HUES64 (cell line): ENCODE results near the gene CASP8AP2.
"Not testable (repeated sequence)": the region's sequence is repeated elsewhere in the genome, so short reads cannot be mapped to it uniquely, and the experiment has no call there.

ENCODE experiments used
- H3K27ac ChIP-seq: 2 replicates; pipeline ENCODE4 v1.7.0; 2013; ENCODE audit warnings: low read depth, low read length, inconsistent platforms
- H3K27me3 ChIP-seq: 2 replicates; pipeline ENCODE4 v1.6.1; 2013; ENCODE audit warnings: mild to moderate bottlenecking, low read length; ENCODE audit not compliant: insufficient read depth
- H3K36me3 ChIP-seq: 2 replicates; pipeline ENCODE4 v1.6.1; 2013; ENCODE audit warnings: mild to moderate bottlenecking, low read length; ENCODE audit not compliant: insufficient read depth
- H3K4me1 ChIP-seq: 2 replicates; pipeline ENCODE4 v1.6.1; 2013; ENCODE audit warnings: mild to moderate bottlenecking, low read length, moderate library complexity; ENCODE audit not compliant: insufficient read depth
- H3K4me3 ChIP-seq: 2 replicates; pipeline ENCODE4 v1.5.1; 2013; ENCODE audit warnings: mild to moderate bottlenecking, low read length, moderate library complexity
- H3K9ac ChIP-seq: 2 replicates; pipeline ENCODE4 v1.6.1; 2013; ENCODE audit warnings: mild to moderate bottlenecking, low read depth, low read length
- H3K9me3 ChIP-seq: 2 replicates; pipeline ENCODE4 v1.6.1; 2013; ENCODE audit warnings: low read depth, low read length; ENCODE audit not compliant: insufficient read depth
- WGBS: fragments of 150-250, 120-280 bp; methylation state at CpG from one replicate; pipeline ENCODE4 v1.1.7; 2013; ENCODE audit warnings: missing lambda C conversion rate; 5-methylcytosine and 5-hydroxymethylcytosine counted together

Gene CASP8AP2

DNA sequence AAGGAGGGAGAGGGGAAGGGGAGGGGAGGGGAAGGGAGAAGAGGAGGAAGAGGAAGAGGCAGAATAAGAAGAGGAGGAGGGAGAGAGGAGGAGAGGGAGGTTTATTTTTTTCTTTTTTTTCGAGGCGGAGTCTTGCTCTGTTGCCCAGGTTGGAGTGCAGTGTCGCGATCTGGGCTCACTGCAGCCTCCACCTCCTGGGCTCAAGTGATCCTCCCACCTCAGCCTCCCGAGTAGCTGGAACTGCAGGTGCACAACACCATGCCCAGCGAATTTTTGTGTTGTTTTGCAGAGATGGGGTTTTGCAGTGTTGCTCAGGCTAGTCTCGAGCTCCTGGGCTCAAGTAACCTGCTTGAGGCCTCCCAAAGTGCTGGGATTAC, 58.4 kb downstream of the CASP8AP2 start:
- H3K27ac ChIP-seq = no peak overlapping the region
- H3K27me3 ChIP-seq = peaks cover 16% of the 10 kb centered on the region
- no peaks in the 10 kb centered on the region for H3K36me3 ChIP-seq
- 92% methylated on average over 7 of the region's 7 CpGs for WGBS
- H3K9ac ChIP-seq = no peak overlapping the region
- H3K9me3 ChIP-seq = no peaks in the 10 kb centered on the region
- H3K4me3 ChIP-seq = no peak overlapping the region
- H3K4me1 ChIP-seq = peaks cover 14% of the 10 kb centered on the region; the same call in 1 of the 2 replicates

DNA sequence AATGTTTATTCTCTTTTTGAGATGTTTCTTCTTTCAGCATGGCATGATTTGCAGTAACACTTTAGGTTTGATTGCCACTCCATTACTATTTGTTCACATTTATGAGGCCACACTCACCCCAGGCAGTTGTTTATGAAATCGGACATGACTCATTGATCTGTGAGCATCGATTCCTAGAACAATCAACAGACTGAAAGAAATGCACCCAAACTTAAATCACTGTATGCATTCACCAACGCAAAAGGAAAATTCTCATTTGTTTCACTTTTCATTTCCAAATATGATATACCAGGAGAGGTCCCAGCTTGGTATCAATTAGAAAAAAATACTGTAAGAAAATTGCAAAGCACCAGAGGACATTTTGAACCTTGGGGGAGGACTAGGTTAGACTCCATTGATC, 59.2 kb downstream of the CASP8AP2 start:
- Histone ChIP-seq H3K27ac (no peak overlapping the region), H3K36me3 (no peaks in the 10 kb centered on the region), H3K27me3 (peaks cover 19% of the 10 kb centered on the region), H3K4me3 (no peak overlapping the region), H3K9me3 (no peaks in the 10 kb centered on the region), H3K4me1 (peaks cover 14% of the 10 kb centered on the region; the same call in 1 of the 2 replicates), H3K9ac (no peak overlapping the region)
- WGBS = 93% methylated on average over 3 of the region's 3 CpGs

DNA sequence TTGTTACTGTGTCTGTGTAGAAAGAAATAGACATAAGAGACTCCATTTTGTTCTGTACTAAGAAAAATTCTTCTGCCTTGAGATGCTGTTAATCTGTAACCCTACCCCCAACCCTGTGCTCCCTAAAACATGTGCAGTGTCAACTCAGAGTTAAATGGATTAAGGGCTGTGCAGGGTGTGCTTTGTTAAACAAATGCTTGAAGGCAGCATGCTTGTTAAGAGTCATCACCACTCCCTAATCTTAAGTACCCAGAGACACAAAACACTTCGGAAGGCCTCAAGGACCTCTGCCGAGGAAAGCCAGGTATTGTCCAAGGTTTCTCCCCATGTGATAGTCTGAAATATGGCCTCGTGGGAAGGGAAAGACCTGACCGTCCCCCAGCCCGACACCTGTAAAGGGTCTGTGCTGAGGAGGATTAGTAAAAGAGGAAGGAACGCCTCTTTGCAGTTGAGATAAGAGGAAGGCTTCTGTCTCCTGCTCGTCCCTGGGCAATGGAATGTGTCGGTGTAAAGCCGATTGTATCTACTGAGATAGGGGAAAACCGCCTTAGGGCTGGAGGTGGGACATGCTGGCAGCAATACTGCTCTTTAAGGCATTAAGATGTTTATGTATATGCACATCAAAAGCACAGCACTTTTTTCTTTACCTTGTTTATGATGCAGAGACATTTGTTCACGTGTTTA, 61.3 kb downstream of the CASP8AP2 start:
- not testable (repeated sequence) for H3K9me3 ChIP-seq

DNA sequence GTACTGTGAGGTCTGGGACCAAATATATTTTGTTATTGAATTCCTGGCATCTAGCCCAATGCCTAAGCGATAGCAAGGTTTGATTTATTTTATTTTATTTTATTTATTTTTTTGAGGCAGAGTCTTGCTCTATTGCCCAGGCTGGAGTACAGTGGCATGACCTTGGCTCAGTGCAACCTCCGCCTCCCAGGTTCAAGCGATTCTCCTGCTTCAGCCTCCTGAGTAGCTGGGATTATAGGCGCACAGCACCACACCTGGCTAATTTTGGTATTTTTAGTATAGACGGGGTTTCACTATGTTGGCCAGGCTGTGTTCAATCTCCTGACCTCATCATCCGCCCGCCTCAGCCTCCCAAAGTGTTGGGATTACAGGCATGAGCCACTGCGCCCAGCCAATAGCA, 62.9 kb downstream of the CASP8AP2 start:
- H3K36me3 ChIP-seq, H3K9me3 ChIP-seq, H3K4me3 ChIP-seq, H3K27ac ChIP-seq, H3K9ac ChIP-seq: not testable (repeated sequence)
- peaks cover 29% of the 10 kb centered on the region for H3K4me1 ChIP-seq
- 88% methylated on average over 8 of the region's 8 CpGs for WGBS
- peaks cover 23% of the 10 kb centered on the region for H3K27me3 ChIP-seq

More for the DNA sequence above, 61.3 kb downstream of the CASP8AP2 start:
- peaks cover 15% of the 10 kb centered on the region; the same call in 1 of the 2 replicates for H3K4me1 ChIP-seq
- peaks cover 23% of the 10 kb centered on the region for H3K27me3 ChIP-seq
- H3K4me3 ChIP-seq = peak overlapping the region; percentile 38; the same call in 1 of the 2 replicates
- not testable (repeated sequence) for H3K36me3 ChIP-seq, H3K27ac ChIP-seq, H3K9ac ChIP-seq
- WGBS = 4% methylated on average over 8 of the region's 11 CpGs

DNA sequence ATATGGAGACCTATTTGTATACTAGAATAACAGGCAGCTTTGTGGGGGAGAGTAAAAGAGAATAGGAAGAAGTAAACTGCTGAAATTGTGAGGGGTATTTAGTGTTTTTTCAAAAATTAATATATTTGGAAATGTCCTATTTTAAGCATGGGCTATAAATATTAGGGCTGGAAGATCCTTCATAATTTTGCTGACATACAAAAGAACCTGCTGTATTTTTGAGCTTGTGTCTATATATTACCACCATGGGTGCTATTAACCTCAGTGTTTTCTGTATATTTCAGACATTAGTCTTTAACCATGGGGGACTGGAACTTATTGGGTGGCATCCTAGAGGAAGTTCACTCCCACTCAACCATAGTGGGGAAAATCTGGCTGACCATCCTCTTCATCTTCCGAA, 64.5 kb downstream of the CASP8AP2 start, which contains the start of gene GJA10:
TSS of gene GJA10 (plus strand) at position 301 of the 400 bp plus-strand sequence. CDS start at position 301, 0 bp downstream.
- no peak within 1 kb of the TSS for H3K4me3 ChIP-seq
- H3K27me3 ChIP-seq = peaks cover 23% of the 10 kb centered on the region
- peaks cover 29% of the 10 kb centered on the region for H3K4me1 ChIP-seq
- H3K9ac ChIP-seq = no peak within 1 kb of the TSS
- H3K36me3 ChIP-seq = no peaks in the 10 kb centered on the region
- no peaks in the 10 kb centered on the region for H3K9me3 ChIP-seq
- no peak within 1 kb of the TSS for H3K27ac ChIP-seq
- 100% methylated on average over 1 of the region's 1 CpG for WGBS

DNA sequence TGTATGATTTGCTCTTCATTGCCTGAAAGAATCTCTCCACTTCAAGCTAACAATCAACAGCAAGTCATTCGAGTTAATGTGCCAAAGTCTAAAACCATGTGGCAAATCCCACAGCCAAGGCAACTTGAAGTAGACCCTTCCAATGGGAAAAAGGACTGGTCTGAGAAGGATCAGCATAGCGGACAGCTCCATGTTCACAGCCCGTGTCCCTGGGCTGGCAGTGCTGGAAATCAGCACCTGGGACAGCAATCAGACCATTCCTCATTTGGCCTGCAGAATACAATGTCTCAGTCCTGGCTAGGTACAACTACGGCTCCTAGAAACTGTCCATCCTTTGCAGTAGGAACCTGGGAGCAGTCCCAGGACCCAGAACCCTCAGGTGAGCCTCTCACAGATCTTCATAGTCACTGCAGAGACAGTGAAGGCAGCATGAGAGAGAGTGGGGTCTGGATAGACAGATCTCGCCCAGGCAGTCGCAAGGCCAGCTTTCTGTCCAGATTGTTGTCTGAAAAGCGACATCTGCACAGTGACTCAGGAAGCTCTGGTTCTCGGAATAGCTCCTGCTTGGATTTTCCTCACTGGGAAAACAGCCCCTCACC, 65.7 kb downstream of the CASP8AP2 start:
- Histone ChIP-seq H3K27ac (no peak overlapping the region), H3K9me3 (no peaks in the 10 kb centered on the region), H3K4me1 (peaks cover 24% of the 10 kb centered on the region), H3K9ac (no peak overlapping the region), H3K4me3 (no peak overlapping the region), H3K27me3 (peaks cover 14% of the 10 kb centered on the region), H3K36me3 (no peaks in the 10 kb centered on the region)
- WGBS = 58% methylated on average over 8 of the region's 8 CpGs

DNA sequence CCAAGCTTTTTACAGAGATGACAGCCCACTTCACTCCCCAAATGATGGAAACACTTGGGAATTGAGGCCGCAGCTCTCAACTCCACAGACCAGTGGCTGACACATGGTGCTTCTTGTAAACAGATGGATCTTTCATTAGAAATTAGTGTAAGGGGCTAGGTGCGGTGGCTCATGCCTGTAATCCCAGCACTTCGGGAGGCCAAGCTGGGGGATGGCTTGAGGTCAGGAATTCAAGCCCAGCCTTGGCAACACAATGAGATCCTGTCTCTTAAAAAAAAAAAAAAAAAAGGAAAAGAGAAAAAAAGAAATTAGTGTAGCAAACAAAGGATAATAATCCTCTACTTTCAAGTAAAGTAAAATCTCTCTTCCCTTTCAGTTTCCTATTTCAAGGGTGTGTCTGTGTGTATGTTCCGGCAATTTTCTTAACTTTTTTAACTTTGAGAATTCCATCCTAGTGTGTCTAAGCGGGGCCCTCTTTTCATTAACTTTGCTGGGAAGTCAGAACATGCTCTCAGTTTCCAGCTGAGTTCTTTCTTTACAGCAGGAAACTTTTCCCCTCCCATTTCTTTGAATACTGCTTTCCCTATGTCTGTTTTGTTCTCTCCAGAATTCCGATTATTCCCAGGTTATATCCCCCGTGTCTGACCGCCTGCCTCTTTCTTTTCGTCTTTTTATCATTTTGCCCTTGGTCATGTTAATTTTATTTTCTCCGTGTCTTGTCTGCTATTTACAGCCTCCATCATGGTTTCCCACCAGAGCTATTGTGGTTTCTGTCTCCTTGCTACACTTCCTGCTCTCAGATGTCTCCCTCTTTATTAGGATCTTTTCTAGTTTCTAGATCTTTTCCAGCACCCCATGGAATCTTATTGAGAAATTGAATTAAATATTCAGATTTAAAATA, 80.6 kb downstream of the CASP8AP2 start:
- H3K9ac ChIP-seq, H3K4me3 ChIP-seq: not testable (repeated sequence)
- 49% methylated on average over 10 of the region's 10 CpGs for WGBS

DNA sequence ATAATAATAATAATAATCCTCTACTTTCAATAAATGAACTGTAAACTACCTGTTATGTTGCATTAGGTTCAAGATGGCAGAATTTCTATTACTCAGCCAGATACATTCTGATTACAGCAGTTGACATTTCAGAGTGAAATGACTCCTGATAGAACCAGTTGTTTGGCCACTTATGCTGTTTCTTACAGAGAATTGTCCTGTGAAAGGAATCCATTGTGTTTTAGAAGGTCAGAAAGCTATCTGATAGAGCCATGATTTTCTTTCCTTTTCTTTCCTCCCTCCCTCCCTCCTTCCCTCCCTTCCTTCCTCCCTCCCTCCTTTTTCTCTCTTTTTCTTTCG, 81.2 kb downstream of the CASP8AP2 start:
- Histone ChIP-seq H3K4me1 (peaks cover 16% of the 10 kb centered on the region), H3K4me3 (no peak overlapping the region), H3K36me3 (no peaks in the 10 kb centered on the region), H3K9me3 (no peaks in the 10 kb centered on the region), H3K27ac (no peak overlapping the region; the same call in 1 of the 2 replicates), H3K27me3 (no peaks in the 10 kb centered on the region), H3K9ac (no peak overlapping the region)
- WGBS = 83% methylated on average over 1 of the region's 1 CpG

More for the DNA sequence above, 80.6 kb downstream of the CASP8AP2 start:
- H3K36me3 ChIP-seq, H3K9me3 ChIP-seq, H3K27me3 ChIP-seq, H3K27ac ChIP-seq: not testable (repeated sequence)
- peaks cover 16% of the 10 kb centered on the region for H3K4me1 ChIP-seq

DNA sequence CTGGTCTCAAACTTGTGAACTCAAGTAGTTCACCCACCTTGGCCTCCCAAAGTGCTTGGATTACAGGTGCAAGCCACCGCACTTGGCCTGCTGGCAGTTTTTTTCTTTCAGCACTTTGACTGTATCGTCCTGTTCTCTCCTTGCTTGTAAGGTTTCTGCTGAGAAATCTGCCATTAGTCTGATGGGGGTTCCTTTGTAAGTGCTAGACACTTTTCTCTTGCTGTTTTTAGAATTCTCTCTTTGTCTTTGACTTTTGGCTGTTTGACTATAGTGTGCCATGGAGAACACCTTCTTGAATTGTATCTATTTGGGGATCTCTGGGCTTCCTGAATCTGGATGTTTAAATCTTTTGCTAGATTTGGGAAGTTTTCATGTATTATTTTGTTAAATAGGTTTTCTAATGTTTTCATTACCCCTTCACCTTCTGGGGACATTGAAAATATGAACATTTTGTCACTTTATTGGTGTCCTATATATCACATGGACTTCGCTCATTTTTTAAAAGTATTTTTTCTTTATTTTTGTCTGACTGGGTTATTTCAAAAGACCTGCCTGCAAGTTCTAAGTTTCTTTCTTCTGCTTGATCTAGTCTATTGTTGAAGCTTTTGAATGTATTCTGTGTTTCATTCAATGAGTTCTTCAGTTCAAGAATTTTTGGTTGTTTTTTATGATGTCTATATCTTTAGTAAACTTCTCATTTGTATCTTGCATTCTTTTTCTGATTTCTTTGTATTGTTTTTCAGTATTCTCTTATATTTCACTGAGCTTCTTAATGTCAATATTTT, 86.6 kb downstream of the CASP8AP2 start:
- Histone ChIP-seq H3K4me3 (no peak overlapping the region), H3K27ac (no peak overlapping the region), H3K4me1 (peaks cover 7% of the 10 kb centered on the region; the same call in 1 of the 2 replicates), H3K9ac (no peak overlapping the region), H3K36me3 (no peaks in the 10 kb centered on the region), H3K9me3 (peaks cover 5% of the 10 kb centered on the region; the same call in 1 of the 2 replicates), H3K27me3 (no peaks in the 10 kb centered on the region)
- WGBS = 96% methylated on average over 3 of the region's 3 CpGs

DNA sequence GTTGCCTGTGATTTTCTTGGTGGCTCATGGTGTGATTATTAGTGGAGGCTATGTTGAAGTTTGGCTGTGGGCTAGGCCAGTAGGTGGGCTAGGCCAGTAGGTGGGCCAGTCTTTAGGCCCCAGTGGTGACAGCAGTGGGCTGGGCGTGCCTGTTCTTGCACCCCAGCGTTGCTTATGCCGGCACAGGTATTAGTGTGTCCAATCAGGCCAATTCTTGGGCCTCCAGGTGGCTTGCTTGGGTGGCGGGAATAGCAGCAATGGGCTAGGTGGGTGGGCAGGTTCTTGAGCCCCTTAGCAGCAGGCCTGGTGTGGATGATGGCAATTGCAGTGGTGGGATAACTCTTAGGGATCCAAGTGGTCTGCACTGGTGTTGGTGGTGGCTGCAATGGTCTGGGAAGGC, 87.5 kb downstream of the CASP8AP2 start:
- Histone ChIP-seq H3K4me3 (no peak overlapping the region), H3K9me3 (peaks cover 5% of the 10 kb centered on the region; the same call in 1 of the 2 replicates), H3K4me1 (peaks cover 7% of the 10 kb centered on the region; the same call in 1 of the 2 replicates), H3K9ac (no peak overlapping the region), H3K36me3 (no peaks in the 10 kb centered on the region), H3K27ac (no peak overlapping the region), H3K27me3 (no peaks in the 10 kb centered on the region)
- 97% methylated on average over 4 of the region's 4 CpGs for WGBS
